ENCODE measurements around the gene ALX3. TPM values are rescaled to one million over a fixed set of nuclear protein-coding genes. Genes with fewer than 3 reads are reported as not detected.

The ALX3 gene
- total RNA-seq, 1 experiment from 2014 or later = not detected

DNA sequence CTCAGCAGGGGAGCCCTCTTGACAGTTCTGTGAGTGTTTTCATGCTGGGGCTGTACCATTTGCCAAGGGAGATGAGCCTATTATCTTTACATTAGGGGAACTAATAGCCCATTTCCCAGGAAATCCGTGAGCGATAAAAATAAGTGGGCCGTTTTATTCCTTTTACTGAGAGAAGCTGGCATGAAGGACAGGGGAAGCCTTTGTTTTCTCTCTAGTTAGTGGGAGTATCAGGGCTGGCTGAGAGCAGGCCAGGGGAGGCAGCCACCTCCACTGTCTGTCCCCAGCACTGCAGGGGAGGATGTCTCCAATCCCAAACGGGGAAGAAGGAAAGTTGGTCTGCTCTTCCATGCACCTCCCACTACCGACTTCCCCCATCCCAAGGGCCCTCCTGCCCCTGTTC is 44.3 kb upstream of the ALX3 start:
- H3K4me3 ChIP-seq = no peak overlapping the region
- H3K27ac ChIP-seq = no peak overlapping the region
- H4K20me1 ChIP-seq (ENCODE audit: insufficient read depth) = no peaks in the 10 kb centered on the region
- H3K9me2 ChIP-seq (ENCODE audit: insufficient read depth) = no peaks in the 10 kb centered on the region
- no TSS peak for BruUV-seq (replicated peaks)
- H3F3A ChIP-seq (ENCODE audit: insufficient read depth, low read depth) = peaks cover 64% of the 10 kb centered on the region
- no peaks in the 10 kb centered on the region for H3K27me3 ChIP-seq (ENCODE audit: insufficient read depth, low read depth)
- H3K9me3 ChIP-seq (ENCODE audit: insufficient read depth, low read depth) = no peaks in the 10 kb centered on the region
- ChIA-PET CTCF (interaction anchor here (0.6 to 0.7 kb wide), 2 partner anchors 14 to 566 kb away, joined by 4 to 5 read pairs; no protein-coding TSS in a partner anchor), POLR2A (ENCODE audit: unreplicated experiment) (no interaction called here)
- peak overlapping the region; percentile 28; the same call in 1 of the 2 replicates for H3K4me2 ChIP-seq
- intact Hi-C loops (cut with micrococcal nuclease; ENCODE audit: unreplicated experiment) = no loop called here
- H2AFZ ChIP-seq = no peak overlapping the region
- DNase-seq = no peak
- no peaks in the 10 kb centered on the region for H3K36me3 ChIP-seq (ENCODE audit: low read depth)
- H3K4me1 ChIP-seq (replicated peaks; ENCODE audit: insufficient read depth) = peaks cover 94% of the 10 kb centered on the region
- no peak for TF ChIP-seq EZH2 (IDR thresholded peaks at IDR 0.05; ENCODE audit: low read depth)
- TF ChIP-seq CTCF (conservative IDR thresholded peaks at IDR 0.05) = no peak
- no peaks in the 10 kb centered on the region for H3K79me2 ChIP-seq (ENCODE audit: low read depth)

DNA sequence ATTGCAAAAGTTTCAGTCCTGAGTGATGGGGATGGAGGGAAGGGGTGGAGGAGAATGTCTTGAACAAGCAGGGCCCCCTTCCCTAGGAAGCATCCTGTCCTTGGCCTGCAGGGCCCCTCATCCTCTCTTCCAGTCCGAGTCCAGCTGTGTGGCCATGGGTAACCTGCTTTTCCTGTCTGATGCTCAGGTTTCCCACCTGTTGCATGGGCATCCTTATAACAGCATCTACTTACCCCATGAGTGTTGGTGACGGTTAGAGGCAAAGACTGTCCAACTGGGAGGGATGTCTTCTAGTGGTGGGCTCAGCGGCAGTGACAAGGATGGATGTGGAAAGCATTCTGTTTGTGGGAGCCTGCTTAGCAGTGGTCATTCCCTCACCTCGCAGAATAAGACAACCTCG is 43.7 kb upstream of the ALX3 start:
- Histone ChIP-seq H3K4me3 (no peak overlapping the region), H4K20me1 (ENCODE audit: insufficient read depth) (no peaks in the 10 kb centered on the region), H3K79me2 (ENCODE audit: low read depth) (no peaks in the 10 kb centered on the region), H3K9me3 (ENCODE audit: insufficient read depth, low read depth) (no peaks in the 10 kb centered on the region), H3K4me1 (replicated peaks; ENCODE audit: insufficient read depth) (peaks cover 95% of the 10 kb centered on the region), H3K36me3 (ENCODE audit: low read depth) (no peaks in the 10 kb centered on the region), H3K4me2 (peak overlapping the region; percentile 68), H3F3A (ENCODE audit: insufficient read depth, low read depth) (peaks cover 57% of the 10 kb centered on the region), H2AFZ (no peak overlapping the region), H3K9me2 (ENCODE audit: insufficient read depth) (no peaks in the 10 kb centered on the region), H3K27me3 (ENCODE audit: insufficient read depth, low read depth) (no peaks in the 10 kb centered on the region), H3K27ac (peak overlapping the region; percentile 54)
- ChIA-PET CTCF (interaction anchor here (1.0 kb wide), 1 partner anchor 26 kb away, joined by 4 read pairs; no protein-coding TSS in a partner anchor), POLR2A (ENCODE audit: unreplicated experiment) (interaction anchor here (0.6 kb wide), 1 partner anchor 642 kb away, joined by 5 read pairs; no protein-coding TSS in a partner anchor)
- DNase-seq = no peak
- TF ChIP-seq EZH2 (IDR thresholded peaks at IDR 0.05; ENCODE audit: low read depth) (no peak), CTCF (conservative IDR thresholded peaks at IDR 0.05) (no peak)
- no TSS peak for BruUV-seq (replicated peaks)
- intact Hi-C loops (cut with micrococcal nuclease; ENCODE audit: unreplicated experiment) = no loop called here

DNA sequence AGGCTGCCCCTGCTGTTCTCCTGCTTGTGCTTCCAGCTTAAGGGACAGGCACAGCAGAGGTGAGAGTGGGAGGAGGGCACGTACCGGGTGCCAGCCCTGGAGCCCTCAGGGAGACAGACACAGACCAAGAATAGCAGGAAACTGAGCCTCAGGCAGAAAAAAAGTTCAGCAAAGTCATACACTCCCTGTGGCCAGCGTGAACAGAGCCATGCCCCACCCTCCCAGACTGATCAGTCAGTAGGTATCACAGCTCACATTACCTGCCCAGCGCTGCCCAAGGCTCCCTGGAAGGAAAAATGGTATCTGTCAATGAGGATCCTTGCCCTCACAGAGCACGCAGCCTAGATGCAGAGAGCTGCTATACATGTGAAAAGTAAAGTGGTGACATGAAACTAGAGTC is 43.1 kb upstream of the ALX3 start:
- peak; percentile 72 to 83 for DNase-seq
- POLR2A ChIA-PET (ENCODE audit: unreplicated experiment) = interaction anchor here (0.6 to 0.8 kb wide), 6 partner anchors 15 to 642 kb away, joined by 3 to 5 read pairs (median 3); no protein-coding TSS in a partner anchor
- CTCF ChIA-PET = interaction anchor here (0.6 to 1.0 kb wide), 2 partner anchors 10 to 26 kb away, joined by 4 read pairs; no protein-coding TSS in a partner anchor

More for the DNA sequence above, 43.1 kb upstream of the ALX3 start:
- TF ChIP-seq EZH2 (IDR thresholded peaks at IDR 0.05; ENCODE audit: low read depth) (no peak), CTCF (conservative IDR thresholded peaks at IDR 0.05) (no peak)
- H3K27ac ChIP-seq = peak overlapping the region; percentile 54
- no peaks in the 10 kb centered on the region for H3K9me3 ChIP-seq (ENCODE audit: insufficient read depth, low read depth)
- no TSS peak for BruUV-seq (replicated peaks)
- H4K20me1 ChIP-seq (ENCODE audit: insufficient read depth) = no peaks in the 10 kb centered on the region
- no peak overlapping the region for H2AFZ ChIP-seq
- no peaks in the 10 kb centered on the region for H3K79me2 ChIP-seq (ENCODE audit: low read depth)
- no peak overlapping the region for H3K4me3 ChIP-seq
- peak overlapping the region; percentile 68 for H3K4me2 ChIP-seq
- H3K9me2 ChIP-seq (ENCODE audit: insufficient read depth) = no peaks in the 10 kb centered on the region
- peaks cover 52% of the 10 kb centered on the region for H3F3A ChIP-seq (ENCODE audit: insufficient read depth, low read depth)
- peaks cover 93% of the 10 kb centered on the region for H3K4me1 ChIP-seq (replicated peaks; ENCODE audit: insufficient read depth)
- intact Hi-C loops (cut with micrococcal nuclease; ENCODE audit: unreplicated experiment) = loop anchor here (1.0 kb wide), 1 partner anchor 11 kb away; no protein-coding TSS in a partner anchor
- no peaks in the 10 kb centered on the region for H3K27me3 ChIP-seq (ENCODE audit: insufficient read depth, low read depth)
- no peaks in the 10 kb centered on the region for H3K36me3 ChIP-seq (ENCODE audit: low read depth)

All from PC-9 (cell line).